ENCODE data around the gene FCRL3. TPM values are rescaled to one million over a fixed set of nuclear protein-coding genes. Genes with fewer than 3 reads are reported as not detected.

FCRL3 gene
- total RNA-seq, 4 donors from 2014 or later: 0.13 to 0.20 TPM; not detected in 2

DNA sequence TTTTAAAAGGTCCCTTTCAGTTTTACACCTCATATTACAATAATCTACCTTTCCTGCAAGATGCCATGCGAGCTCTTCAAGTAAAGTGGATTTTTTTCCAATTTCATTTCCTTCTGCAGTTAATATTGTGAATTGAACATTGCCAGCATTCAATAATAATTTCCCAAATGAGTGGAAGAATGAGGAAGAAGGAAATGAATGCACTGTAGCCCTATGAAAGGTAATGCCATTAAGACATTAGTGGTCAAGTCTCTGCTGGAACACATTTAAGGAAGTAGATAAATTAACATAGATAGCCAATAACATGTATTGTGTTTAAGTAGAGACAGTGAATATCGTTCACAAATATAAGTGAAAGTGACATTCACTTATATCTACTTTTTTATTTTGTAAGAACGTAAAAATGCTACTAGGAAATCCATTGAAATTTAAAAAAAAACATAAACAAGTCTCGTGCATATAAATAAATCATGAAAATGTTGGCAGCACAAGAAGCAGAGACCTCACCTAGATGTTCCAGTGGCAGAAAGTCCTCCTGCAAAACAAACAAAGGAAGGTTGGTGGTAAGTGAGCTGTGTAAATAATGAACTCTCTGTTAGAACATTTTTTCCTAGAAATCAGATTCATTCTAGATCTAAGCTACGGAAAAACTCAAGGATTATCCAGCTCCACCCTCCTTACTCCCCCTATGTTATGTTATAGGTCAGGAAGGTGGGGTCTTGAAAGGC, 17.7 kb downstream of the FCRL3 start:
- no peak for TF ChIP-seq POLR2A (IDR thresholded peaks at IDR 0.05)
- TF ChIP-seq, protein P1, sequence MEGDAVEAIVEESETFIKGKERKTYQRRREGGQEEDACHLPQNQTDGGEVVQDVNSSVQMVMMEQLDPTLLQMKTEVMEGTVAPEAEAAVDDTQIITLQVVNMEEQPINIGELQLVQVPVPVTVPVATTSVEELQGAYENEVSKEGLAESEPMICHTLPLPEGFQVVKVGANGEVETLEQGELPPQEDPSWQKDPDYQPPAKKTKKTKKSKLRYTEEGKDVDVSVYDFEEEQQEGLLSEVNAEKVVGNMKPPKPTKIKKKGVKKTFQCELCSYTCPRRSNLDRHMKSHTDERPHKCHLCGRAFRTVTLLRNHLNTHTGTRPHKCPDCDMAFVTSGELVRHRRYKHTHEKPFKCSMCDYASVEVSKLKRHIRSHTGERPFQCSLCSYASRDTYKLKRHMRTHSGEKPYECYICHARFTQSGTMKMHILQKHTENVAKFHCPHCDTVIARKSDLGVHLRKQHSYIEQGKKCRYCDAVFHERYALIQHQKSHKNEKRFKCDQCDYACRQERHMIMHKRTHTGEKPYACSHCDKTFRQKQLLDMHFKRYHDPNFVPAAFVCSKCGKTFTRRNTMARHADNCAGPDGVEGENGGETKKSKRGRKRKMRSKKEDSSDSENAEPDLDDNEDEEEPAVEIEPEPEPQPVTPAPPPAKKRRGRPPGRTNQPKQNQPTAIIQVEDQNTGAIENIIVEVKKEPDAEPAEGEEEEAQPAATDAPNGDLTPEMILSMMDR (IDR thresholded peaks at IDR 0.05): no peak

DNA sequence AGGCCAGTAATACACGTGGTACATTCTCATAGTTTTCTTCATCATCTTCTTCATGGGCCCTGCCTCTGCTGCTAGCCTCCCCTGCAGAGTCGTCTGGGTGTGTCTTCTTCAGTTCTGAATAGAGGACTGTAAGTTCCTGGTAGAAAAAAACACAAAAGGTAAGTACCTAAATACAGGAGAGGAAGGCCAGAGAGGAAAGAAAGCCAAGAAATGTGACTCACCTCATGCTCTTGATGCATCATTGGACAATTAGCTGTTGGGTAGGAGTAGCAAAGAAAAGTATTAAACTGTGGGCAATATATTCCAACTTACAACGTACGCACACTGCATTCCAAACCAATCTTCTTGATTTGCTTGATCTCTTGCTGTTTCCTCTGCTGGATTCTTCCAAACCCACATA, 21.8 kb downstream of the FCRL3 start:
- Histone ChIP-seq H3K36me3 (no peaks in the 10 kb centered on the region), H3K27me3 (no peaks in the 10 kb centered on the region), H3K4me1 (peaks cover 6 to 9% of the 10 kb centered on the region in 2 donors), H3K9me3 (no peaks in the 10 kb centered on the region), H3K4me3 (replicated peaks in 1 of 3) (no peak overlapping the region), H3K27ac (no peak overlapping the region)
- no peak for DNase-seq
- no peak for TF ChIP-seq POLR2A (IDR thresholded peaks at IDR 0.05)
- TF ChIP-seq, protein P1 (IDR thresholded peaks at IDR 0.05): no peak
- WGBS, 2 donors: 55 to 60% methylated on average over 4 of the region's 4 CpGs
- intact Hi-C loops (cut with DNase I): no loop called here

More for the DNA sequence above, 17.7 kb downstream of the FCRL3 start:
- H3K9me3 ChIP-seq: no peaks in the 10 kb centered on the region
- H3K27me3 ChIP-seq: no peaks in the 10 kb centered on the region
- 47% methylated on average over 5 of the region's 5 CpGs for WGBS, 2 donors
- intact Hi-C loops (cut with DNase I): no loop called here
- peaks cover 6 to 9% of the 10 kb centered on the region in 2 donors for H3K4me1 ChIP-seq
- H3K27ac ChIP-seq: no peak overlapping the region
- no peak overlapping the region for H3K4me3 ChIP-seq (replicated peaks in 1 of 3)
- no peak for DNase-seq
- no peaks in the 10 kb centered on the region for H3K36me3 ChIP-seq

DNA sequence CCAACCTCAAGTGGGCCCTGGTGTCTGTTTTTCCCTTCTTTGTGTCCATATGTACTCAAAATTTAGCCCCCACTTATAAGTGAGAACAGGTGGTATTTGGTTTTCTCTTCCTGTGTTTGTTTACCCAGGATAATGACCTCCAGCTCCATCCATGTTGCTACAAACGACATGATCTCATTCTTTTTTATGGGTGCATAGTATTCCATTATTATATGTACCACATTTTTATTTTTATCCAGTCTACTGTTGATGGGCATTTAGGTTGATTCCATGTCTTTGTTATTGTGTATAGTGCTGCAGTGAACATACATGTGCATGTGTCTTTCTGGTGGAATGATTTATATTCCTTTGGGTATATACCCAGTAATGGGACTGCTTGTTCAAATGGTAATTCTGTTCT, 27.6 kb downstream of the FCRL3 start:
- Histone ChIP-seq H3K4me3 (replicated peaks in 1 of 3) (no peak overlapping the region), H3K9me3 (no peaks in the 10 kb centered on the region), H3K4me1 (no peaks in the 10 kb centered on the region), H3K27ac (no peak overlapping the region), H3K27me3 (no peaks in the 10 kb centered on the region), H3K36me3 (no peaks in the 10 kb centered on the region)
- no peak for DNase-seq
- TF ChIP-seq, protein P1 (IDR thresholded peaks at IDR 0.05): no peak
- intact Hi-C loops (cut with DNase I): no loop called here
- 72 to 77% methylated on average over 1 of the region's 1 CpG for WGBS, 2 donors

DNA sequence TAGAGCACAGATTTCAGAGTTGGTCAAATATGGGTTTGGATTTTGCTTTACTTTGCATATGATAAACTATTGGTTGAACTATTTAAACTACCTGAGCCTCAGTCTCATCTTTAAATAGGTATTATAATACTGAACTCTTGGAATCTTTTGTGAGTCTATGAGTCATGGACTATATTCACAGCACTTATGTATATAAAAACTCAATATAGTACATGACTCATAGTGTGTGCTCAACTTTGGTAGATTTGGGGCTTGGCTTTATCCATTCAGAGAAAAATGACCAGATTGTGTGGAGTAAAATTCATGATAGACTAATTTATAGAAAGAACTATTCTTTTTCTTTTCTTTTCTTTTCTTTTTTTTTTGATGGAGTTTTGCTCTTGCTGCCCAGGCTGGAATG, 28.7 kb downstream of the FCRL3 start:
- no peak for DNase-seq
- Histone ChIP-seq H3K4me1 (no peaks in the 10 kb centered on the region), H3K27ac (no peak overlapping the region), H3K36me3 (no peaks in the 10 kb centered on the region), H3K4me3 (replicated peaks in 1 of 3) (no peak overlapping the region), H3K9me3 (no peaks in the 10 kb centered on the region), H3K27me3 (no peaks in the 10 kb centered on the region)
- TF ChIP-seq, protein P1 (IDR thresholded peaks at IDR 0.05): no peak
- no peak for TF ChIP-seq POLR2A (IDR thresholded peaks at IDR 0.05)
- intact Hi-C loops (cut with DNase I): no loop called here

DNA sequence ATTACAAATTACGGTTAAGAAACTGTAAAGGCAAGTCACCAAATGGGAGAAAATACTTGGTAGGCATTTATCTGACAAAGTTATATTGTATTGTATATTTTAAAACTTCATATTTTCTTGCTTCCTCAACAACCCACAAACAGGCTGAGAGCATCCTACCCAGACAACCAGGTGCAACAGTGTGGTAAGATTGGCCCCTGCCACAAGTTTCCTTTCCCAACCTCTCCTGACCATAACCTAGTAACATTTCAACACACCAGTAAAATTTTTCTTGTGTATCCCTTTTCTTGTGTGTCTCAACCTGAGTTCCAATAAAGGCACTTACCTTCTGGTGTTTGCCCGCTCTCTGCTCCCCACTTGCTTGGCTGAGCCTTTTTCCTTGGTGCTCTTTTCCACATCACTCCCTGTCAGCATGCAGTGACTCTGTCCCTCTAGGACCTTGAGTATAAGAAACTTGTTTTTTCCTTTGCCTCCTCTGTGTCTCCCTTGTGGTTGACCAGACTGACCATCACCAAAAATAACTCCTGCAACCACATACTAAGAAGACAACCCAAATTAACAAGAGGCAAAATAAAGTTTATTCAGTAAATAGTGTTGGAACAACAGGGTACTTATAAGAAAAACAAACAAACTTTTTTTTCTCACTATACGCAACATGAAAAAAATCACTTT, 40.9 kb downstream of the FCRL3 start:
- Histone ChIP-seq H3K27ac (no peak overlapping the region), H3K36me3 (no peaks in the 10 kb centered on the region), H3K4me1 (no peaks in the 10 kb centered on the region), H3K27me3 (no peaks in the 10 kb centered on the region), H3K9me3 (no peaks in the 10 kb centered on the region), H3K4me3 (replicated peaks in 1 of 3) (no peak overlapping the region)
- WGBS, 2 donors: 89 to 95% methylated on average over 3 of the region's 3 CpGs
- intact Hi-C loops (cut with DNase I): no loop called here
- no peak for DNase-seq
- no peak for TF ChIP-seq POLR2A (IDR thresholded peaks at IDR 0.05)
- TF ChIP-seq, protein P1 (IDR thresholded peaks at IDR 0.05): no peak

Measured in thyroid gland (tissue), 4 donors.